ENCODE measurements around the gene HS6ST1. TPM values are rescaled to one million over a fixed set of nuclear protein-coding genes. Genes with fewer than 3 reads are reported as not detected.

The HS6ST1 gene
- polyA plus RNA-seq, 1 donor (not counting 4 experiments of a cell fraction or from before 2014, with no cell fraction given) = 6.3 TPM

- dilution Hi-C loops (cut with MboI; ENCODE audit: extremely low pct_ligation_motif_present, low sequenced_read_pairs) = no loop called here
- TF ChIP-seq EZH2 (IDR thresholded peaks at IDR 0.05; ENCODE audit: low read length) = no peak
- TF ChIP-seq CTCF (optimal IDR thresholded peaks at IDR 0.05 in 1 of 3, IDR thresholded peaks at IDR 0.05 in 1 of 3, conservative IDR thresholded peaks at IDR 0.05 in 1 of 3; ENCODE audit: extremely low read depth in 1 of 3, insufficient read depth in 2 of 3, low read length in 3 of 3) = no peak
Measured at GRCh38 chr2:128359841-128360240, 41.2 kb upstream of the HS6ST1 start.

GRCh38 chr2:128358941-128359731 lies 40.5 kb upstream of the HS6ST1 start:
- no peaks in the 10 kb centered on the region for H3K79me2 ChIP-seq (ENCODE audit: control insufficient read depth, insufficient read depth, low read length)
- H2AFZ ChIP-seq (ENCODE audit: control insufficient read depth, low read length) = no peak overlapping the region
- TF ChIP-seq CTCF (optimal IDR thresholded peaks at IDR 0.05 in 1 of 3, IDR thresholded peaks at IDR 0.05 in 1 of 3, conservative IDR thresholded peaks at IDR 0.05 in 1 of 3; ENCODE audit: extremely low read depth in 1 of 3, insufficient read depth in 2 of 3, low read length in 3 of 3) (no peak), EZH2 (IDR thresholded peaks at IDR 0.05; ENCODE audit: low read length) (no peak)
- no peak for FAIRE-seq
- H3K27ac ChIP-seq (ENCODE audit: control insufficient read depth, insufficient read depth, low read length) = no peak overlapping the region
- H3K36me3 ChIP-seq (ENCODE audit: control insufficient read depth in 2 of 2, extremely low read depth in 1 of 2, insufficient read depth in 2 of 2, low read length in 2 of 2) = no peaks in the 10 kb centered on the region
- no peak overlapping the region for H3K9ac ChIP-seq (ENCODE audit: control insufficient read depth, extremely low read depth, insufficient read depth, low read length)
- H3K4me1 ChIP-seq (ENCODE audit: control insufficient read depth, extremely low read depth, insufficient read depth, low read length) = peaks cover 5% of the 10 kb centered on the region
- no peak overlapping the region for H3K4me3 ChIP-seq (ENCODE audit: control insufficient read depth in 2 of 3, extremely low read depth in 1 of 3, insufficient read depth in 2 of 3, low read depth in 1 of 3, low read length in 3 of 3)
- no peak overlapping the region for H3K4me2 ChIP-seq (ENCODE audit: control insufficient read depth, extremely low read depth, insufficient read depth, low read depth, low read length)
- H3K9me1 ChIP-seq (ENCODE audit: control insufficient read depth, extremely low read depth, insufficient read depth, low read length) = no peaks in the 10 kb centered on the region
- dilution Hi-C loops (cut with MboI; ENCODE audit: extremely low pct_ligation_motif_present, low sequenced_read_pairs) = no loop called here
- H3K9me3 ChIP-seq (ENCODE audit: control insufficient read depth, low read depth, low read length) = no peaks in the 10 kb centered on the region
- H3K27me3 ChIP-seq (ENCODE audit: control insufficient read depth, extremely low read depth, insufficient read depth, low read length) = no peaks in the 10 kb centered on the region
- DNase-seq (ENCODE audit: low read depth, low spot score) = no peak
- H4K20me1 ChIP-seq (ENCODE audit: control insufficient read depth, extremely low read depth, insufficient read depth, low read length) = no peaks in the 10 kb centered on the region

More at GRCh38 chr2:128359841-128360240, 41.2 kb upstream of the HS6ST1 start:
- FAIRE-seq (no peak), DNase-seq (ENCODE audit: low read depth, low spot score) (no peak)
- Histone ChIP-seq H3K9me3 (ENCODE audit: control insufficient read depth, low read depth, low read length) (no peaks in the 10 kb centered on the region), H3K9me1 (ENCODE audit: control insufficient read depth, extremely low read depth, insufficient read depth, low read length) (no peaks in the 10 kb centered on the region), H3K27me3 (ENCODE audit: control insufficient read depth, extremely low read depth, insufficient read depth, low read length) (no peaks in the 10 kb centered on the region), H3K27ac (ENCODE audit: control insufficient read depth, insufficient read depth, low read length) (no peak overlapping the region), H3K4me2 (ENCODE audit: control insufficient read depth, extremely low read depth, insufficient read depth, low read depth, low read length) (no peak overlapping the region), H3K9ac (ENCODE audit: control insufficient read depth, extremely low read depth, insufficient read depth, low read length) (no peak overlapping the region), H2AFZ (ENCODE audit: control insufficient read depth, low read length) (no peak overlapping the region), H3K4me3 (ENCODE audit: control insufficient read depth in 2 of 3, extremely low read depth in 1 of 3, insufficient read depth in 2 of 3, low read depth in 1 of 3, low read length in 3 of 3) (no peak overlapping the region), H3K79me2 (ENCODE audit: control insufficient read depth, insufficient read depth, low read length) (no peaks in the 10 kb centered on the region), H3K36me3 (ENCODE audit: control insufficient read depth in 2 of 2, extremely low read depth in 1 of 2, insufficient read depth in 2 of 2, low read length in 2 of 2) (no peaks in the 10 kb centered on the region), H3K4me1 (ENCODE audit: control insufficient read depth, extremely low read depth, insufficient read depth, low read length) (peaks cover 5% of the 10 kb centered on the region), H4K20me1 (ENCODE audit: control insufficient read depth, extremely low read depth, insufficient read depth, low read length) (no peaks in the 10 kb centered on the region)
